ENCODE results near the gene AK9.
"Not testable (repeated sequence)": the region's sequence is repeated elsewhere in the genome, so short reads cannot be mapped to it uniquely, and the experiment has no call there.

Gene AK9

GRCh38 chr6:109478222-109478805, 212.7 kb downstream of the AK9 start:
- no peak for DNase-seq

GRCh38 chr6:109477725-109478124, 213.3 kb downstream of the AK9 start:
- DNase-seq: no peak

GRCh38 chr6:109477184-109477583, 213.8 kb downstream of the AK9 start:
- DNase-seq: no peak

- DNase-seq: no peak
Measured at GRCh38 chr6:109475625-109476024, 215.4 kb downstream of the AK9 start.

- no peak for DNase-seq
Measured at GRCh38 chr6:109474995-109475394, 216.0 kb downstream of the AK9 start.

DNA sequence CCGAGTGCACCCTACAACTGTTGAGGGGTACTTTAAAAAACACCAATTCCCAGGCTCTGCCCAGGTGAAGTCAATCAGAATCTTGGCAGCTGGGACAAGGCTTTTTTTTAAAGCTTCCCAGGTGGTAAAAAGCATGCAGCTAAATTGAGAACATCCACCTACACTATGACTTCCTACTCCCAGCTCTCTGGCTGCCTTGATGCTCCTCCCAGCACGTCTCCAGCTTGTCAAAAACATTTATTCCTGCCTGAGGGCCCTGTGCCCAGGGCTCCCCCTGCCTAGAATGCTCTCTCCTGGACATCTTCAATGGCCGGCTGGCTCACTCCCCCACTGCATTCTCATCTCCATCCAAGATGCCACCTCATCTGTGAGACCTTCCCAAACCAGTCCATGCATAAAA, 217.9 kb downstream of the AK9 start:
- no peak for DNase-seq

DNA sequence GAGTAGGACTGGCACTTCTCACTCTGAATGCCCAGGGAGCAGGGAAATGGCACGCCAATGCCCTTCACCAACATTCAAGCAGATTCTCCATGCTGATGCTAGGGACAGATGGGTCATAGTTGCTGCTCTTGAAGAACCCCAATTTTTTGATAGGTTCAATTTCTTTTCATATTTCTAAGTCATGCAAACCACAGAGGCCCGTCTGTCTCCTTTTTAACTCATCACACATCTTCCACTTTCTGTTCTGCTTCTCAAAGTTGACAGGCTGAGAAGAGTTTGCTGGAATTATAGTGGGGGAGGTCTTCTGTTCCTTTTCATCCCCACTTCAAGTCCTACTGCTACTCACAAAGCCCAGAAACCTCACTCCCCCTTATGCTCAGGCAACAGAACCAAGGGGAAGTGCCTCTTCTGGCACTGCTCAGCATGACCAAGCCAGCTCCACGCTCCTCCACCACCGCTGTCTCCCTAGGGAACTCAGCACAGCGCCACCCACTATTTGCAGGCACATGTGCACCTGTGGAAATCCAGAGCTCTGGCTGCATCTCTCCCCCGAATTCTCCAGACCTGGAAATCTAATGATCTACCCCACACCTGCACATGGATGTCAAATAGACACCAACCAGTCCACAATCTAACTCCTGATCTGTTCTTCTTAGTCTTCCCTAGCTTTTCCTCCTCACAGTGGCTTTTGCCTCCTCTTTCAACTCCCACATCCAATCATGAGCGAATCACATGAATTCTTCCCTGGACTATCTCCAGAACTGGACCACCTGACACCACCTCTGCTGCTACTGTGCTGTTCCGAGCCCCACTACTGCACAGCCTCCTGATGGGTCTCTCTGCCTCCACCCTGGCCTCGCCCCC, 218.6 kb downstream of the AK9 start:
- no peak for DNase-seq

- no peak for DNase-seq
Measured at GRCh38 chr6:109471105-109471810, 219.7 kb downstream of the AK9 start.

DNA sequence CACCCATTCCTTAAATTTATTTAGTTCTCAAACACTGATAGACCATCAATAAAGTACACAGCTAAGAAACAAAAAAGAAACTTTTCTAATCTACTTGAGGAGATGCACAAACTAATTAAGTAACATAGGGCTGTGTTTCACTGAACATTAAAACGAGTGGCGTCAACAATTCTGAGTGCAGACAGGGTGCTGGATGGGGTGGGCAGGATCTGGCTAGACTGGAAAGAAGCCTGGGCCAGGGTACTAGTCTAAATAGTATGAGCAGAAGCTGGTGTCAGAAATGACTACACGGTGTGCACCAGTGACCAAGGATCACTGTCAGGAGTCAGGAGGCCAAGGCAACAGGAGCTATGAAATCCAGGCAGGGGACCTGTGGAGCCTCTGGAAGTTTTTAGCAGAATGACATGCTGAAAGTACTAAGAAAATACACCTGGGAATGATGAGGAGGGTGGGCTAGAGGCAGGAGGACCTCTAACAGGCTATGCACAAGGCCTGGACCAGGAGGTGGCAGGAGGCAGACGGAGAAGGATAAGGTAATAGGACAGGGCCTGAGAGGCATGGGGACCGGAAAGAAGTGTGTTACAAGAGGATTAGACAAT, 221.3 kb downstream of the AK9 start:
- DNase-seq: no peak

DNA sequence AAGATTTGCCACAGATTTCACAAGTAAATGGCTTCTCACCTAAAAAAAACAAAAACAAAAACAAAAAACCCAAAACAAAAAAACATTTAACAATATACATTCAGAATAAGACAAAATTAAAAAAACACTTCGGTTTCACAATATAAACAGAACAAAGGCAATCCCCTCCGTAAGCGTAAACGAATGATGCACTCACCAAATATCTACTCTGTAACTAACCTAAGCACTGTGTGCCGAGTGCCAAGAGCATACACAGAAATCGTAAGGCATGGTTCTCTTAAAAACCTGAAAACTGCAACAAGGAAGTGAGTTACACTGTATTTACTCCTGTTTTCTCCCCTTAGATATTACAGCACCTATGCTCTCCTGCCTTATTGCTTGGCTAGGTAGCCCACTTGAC, 223.3 kb downstream of the AK9 start:
- DNase-seq: no peak

DNA sequence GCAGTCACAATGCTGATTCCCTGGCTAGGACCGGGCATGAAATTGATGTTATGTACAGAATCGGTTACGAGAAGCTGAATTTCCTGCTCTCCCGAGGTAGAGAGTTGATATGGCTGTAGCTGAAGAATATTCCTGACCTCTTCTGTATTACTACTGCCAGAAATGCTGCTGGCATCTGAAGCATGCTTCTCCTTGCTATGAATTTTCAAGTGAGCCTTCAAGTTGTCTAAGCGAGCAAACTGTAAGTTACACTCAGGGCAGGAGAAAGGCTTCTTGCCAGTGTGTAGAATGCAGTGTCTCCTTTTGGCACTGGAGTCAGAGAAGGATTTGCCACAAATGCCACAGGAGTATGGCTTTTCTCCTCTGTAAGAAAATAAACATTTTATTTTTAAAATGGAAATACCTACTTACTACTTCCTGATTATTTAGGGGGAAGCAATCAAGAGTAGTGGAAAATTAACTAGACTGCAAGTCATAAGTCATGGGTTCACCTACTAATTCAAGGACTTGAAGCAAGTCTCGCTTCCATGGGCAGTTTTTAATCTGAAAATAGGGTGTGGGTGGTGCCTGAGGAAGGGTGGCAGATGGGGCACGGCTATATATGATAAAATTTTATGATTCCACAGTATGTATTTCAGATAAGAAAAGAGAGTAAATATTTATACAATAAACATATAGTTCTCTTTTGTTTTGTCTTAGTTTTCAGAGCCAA, 224.6 kb downstream of the AK9 start:
- DNase-seq: no peak

DNA sequence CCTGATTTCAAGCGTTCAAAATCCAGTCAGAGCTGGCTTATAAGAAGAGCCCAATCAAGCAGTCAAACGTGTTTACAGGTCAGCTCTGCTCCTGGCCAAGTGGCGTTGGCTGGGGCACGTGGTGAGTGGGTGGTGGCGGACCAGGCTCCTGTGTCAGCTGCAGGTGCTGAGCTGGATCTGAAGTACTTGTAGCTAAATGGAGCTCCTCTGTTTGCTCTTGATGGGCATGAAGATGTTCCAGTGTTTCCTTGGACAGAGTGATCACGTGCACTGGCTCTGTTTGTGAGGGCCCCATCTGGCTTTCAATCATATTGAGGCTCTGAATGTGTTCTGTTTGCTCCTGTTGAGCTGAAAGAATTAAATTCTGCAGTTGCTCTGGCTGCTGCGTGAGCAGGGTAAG, 225.2 kb downstream of the AK9 start:
- DNase-seq: no peak

DNA sequence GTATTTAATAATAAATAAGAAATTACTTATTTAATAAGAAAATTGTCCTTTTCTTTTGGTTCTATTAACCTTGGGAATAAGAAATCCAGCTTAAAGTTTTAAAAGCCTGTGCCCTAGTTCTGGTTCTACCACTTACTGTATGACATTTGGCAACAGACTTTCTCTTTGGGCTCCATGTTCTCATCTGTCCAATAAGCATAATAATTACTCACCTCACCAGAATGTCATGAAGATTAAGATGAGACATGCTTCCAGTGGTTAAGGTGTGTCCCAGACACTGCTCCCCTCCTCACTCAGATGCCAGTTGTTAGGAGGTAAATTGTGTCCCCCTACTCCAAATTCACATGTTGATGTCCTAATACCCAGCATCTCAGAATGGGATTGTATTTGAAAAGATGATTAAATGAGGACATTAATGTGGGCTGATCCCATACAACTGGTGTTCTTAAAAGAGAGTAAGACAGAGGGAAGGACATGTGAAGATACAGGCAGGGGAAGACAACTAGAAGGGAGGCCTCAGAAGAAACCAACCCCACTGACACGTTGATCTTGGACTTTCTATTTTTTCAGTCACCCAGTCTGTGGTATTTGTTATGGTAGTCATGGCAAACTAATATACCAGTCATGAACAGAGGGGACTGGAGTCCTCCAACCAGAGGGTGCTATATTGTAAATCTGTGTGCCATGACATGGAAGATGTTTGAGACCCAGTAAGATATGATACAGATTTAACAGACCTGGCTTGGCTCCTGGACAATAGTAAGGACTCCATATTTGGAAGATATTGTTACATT, 229.1 kb downstream of the AK9 start:
- DNase-seq: no peak

DNA sequence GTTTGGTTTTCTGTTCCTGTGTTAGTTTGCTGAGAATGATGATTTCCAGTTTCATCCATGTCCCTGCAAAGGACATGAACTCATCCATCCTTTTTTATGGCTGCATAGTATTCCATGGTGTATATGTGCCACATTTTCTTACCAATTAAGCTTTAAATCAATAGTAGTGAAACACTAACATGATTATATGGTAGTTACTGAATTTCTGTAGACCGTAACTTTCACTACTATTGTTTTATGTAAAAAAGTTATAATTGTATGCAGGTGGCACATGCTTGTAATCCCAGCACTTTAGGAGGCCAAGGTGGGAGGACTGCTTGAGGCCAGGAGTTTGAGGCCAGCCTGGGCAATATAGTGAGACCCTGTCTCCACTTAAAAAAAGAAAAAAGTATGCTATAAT, 229.8 kb downstream of the AK9 start:
- DNase-seq: not testable (repeated sequence)

- no peak for DNase-seq
Measured at GRCh38 chr6:109460161-109460829, 230.7 kb downstream of the AK9 start.

- DNase-seq: peak; percentile 74 to 91
Measured at GRCh38 chr6:109458774-109459531, 232.0 kb downstream of the AK9 start.

- DNase-seq: no peak
Measured at GRCh38 chr6:109457562-109457996, 233.4 kb downstream of the AK9 start.

GRCh38 chr6:109456710-109457561, 234.1 kb downstream of the AK9 start:
- no peak for DNase-seq

GRCh38 chr6:109456111-109456583, 234.9 kb downstream of the AK9 start:
- DNase-seq: no peak
